T-helper 2 cell treated with Interferon-gamma antibody and Interleukin-4, amounts not matched to agents 5 μg/mL and 100 μg/mL, for 36 hours (primary cell): ENCODE measurements around the gene KCNMB1.
A peak's percentile ranks its signal among the peaks of the same experiment; 100 is the strongest.

ENCODE experiments used
- DNase-seq: peaks from one replicate; pipeline ENCODE4 v3.0.0; 2021; ENCODE audit warnings: low spot score
- H3K27ac Mint-ChIP-seq: one replicate; pipeline ENCODE4 v1.8.0; 2021; ENCODE audit warnings: mild to moderate bottlenecking, mixed read lengths
- H3K27me3 Mint-ChIP-seq: one replicate; pipeline ENCODE4 v1.8.0; 2021; ENCODE audit warnings: low read depth, mixed read lengths
- H3K36me3 Mint-ChIP-seq: one replicate; pipeline ENCODE4 v1.8.0; 2021; ENCODE audit warnings: low read depth, mixed read lengths
- H3K4me1 Mint-ChIP-seq: one replicate; pipeline ENCODE4 v1.8.0; 2021; ENCODE audit warnings: low read depth, mixed read lengths
- H3K4me3 Mint-ChIP-seq: one replicate; pipeline ENCODE4 v1.8.0; 2022; ENCODE audit warnings: mild to moderate bottlenecking, moderate library complexity, mixed read lengths
- H3K9me3 Mint-ChIP-seq: one replicate; pipeline ENCODE4 v1.8.0; 2021; ENCODE audit warnings: mixed read lengths

KCNMB1 gene

GRCh38 chr5:170425731-170426130 lies 36.6 kb upstream of the KCNMB1 start:
- no peak overlapping the region for H3K27ac Mint-ChIP-seq
- H3K9me3 Mint-ChIP-seq = no peaks in the 10 kb centered on the region
- no peaks in the 10 kb centered on the region for H3K4me1 Mint-ChIP-seq
- no peaks in the 10 kb centered on the region for H3K36me3 Mint-ChIP-seq
- no peak overlapping the region for H3K4me3 Mint-ChIP-seq
- peaks cover 11% of the 10 kb centered on the region for H3K27me3 Mint-ChIP-seq
- no peak for DNase-seq

GRCh38 chr5:170424629-170425028 lies 35.5 kb upstream of the KCNMB1 start:
- Mint-ChIP-seq H3K4me3 (no peak overlapping the region), H3K27me3 (peaks cover 11% of the 10 kb centered on the region)

DNA sequence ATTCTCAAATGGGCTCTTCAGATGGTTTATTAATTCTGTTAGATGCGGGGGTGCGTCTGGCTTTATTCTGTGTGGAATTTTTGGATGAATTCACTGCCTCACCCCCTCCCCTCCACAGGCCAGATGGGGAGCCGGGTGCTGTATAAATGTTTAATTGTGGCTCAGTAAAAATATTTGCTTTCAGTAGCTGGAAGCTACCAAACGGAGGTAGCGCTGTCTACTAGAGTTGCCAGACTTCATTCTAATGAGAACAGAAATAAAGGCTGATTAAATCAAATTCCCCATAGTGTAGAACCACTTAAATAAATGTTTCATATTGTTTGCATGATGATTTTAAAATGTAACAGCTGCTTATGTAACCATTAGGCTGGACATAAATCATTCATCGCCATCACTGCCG lies 34.5 kb upstream of the KCNMB1 start:
- no peaks in the 10 kb centered on the region for H3K36me3 Mint-ChIP-seq
- DNase-seq = no peak
- H3K9me3 Mint-ChIP-seq = no peaks in the 10 kb centered on the region
- H3K4me3 Mint-ChIP-seq = no peak overlapping the region
- H3K4me1 Mint-ChIP-seq = no peaks in the 10 kb centered on the region
- H3K27me3 Mint-ChIP-seq = peaks cover 11% of the 10 kb centered on the region
- no peak overlapping the region for H3K27ac Mint-ChIP-seq

More at GRCh38 chr5:170424629-170425028, 35.5 kb upstream of the KCNMB1 start:
- Mint-ChIP-seq H3K4me1 (no peaks in the 10 kb centered on the region), H3K9me3 (no peaks in the 10 kb centered on the region), H3K27ac (no peak overlapping the region), H3K36me3 (no peaks in the 10 kb centered on the region)
- no peak for DNase-seq

DNA sequence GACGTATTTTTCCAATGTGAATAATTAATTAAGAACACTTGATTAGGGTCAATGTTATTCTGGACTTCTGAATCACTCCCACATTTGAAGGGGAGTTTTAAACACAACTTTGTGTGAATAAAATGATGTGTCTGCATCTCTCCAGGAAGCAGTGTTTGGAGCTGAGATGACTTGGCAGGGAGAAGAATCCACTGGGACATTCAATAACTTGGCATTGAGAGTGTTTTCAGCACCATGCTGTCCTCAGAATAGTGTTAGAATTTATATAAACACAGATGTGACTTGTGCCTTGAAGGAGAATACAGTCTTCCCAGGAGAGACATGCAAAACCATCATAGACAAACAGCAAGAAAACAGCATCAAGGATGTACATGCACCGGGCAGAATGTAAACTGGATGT lies 32.7 kb upstream of the KCNMB1 start:
- no peak for DNase-seq
- H3K36me3 Mint-ChIP-seq = no peaks in the 10 kb centered on the region
- no peaks in the 10 kb centered on the region for H3K9me3 Mint-ChIP-seq
- peaks cover 16% of the 10 kb centered on the region for H3K27me3 Mint-ChIP-seq
- H3K4me3 Mint-ChIP-seq = no peak overlapping the region
- H3K4me1 Mint-ChIP-seq = no peaks in the 10 kb centered on the region
- no peak overlapping the region for H3K27ac Mint-ChIP-seq

- Mint-ChIP-seq H3K27me3 (peaks cover 16% of the 10 kb centered on the region), H3K9me3 (no peaks in the 10 kb centered on the region), H3K27ac (no peak overlapping the region), H3K4me1 (peaks cover 1% of the 10 kb centered on the region), H3K36me3 (no peaks in the 10 kb centered on the region), H3K4me3 (no peak overlapping the region)
- DNase-seq = peak; percentile 37
Measured at GRCh38 chr5:170420806-170421412, 31.7 kb upstream of the KCNMB1 start.

DNA sequence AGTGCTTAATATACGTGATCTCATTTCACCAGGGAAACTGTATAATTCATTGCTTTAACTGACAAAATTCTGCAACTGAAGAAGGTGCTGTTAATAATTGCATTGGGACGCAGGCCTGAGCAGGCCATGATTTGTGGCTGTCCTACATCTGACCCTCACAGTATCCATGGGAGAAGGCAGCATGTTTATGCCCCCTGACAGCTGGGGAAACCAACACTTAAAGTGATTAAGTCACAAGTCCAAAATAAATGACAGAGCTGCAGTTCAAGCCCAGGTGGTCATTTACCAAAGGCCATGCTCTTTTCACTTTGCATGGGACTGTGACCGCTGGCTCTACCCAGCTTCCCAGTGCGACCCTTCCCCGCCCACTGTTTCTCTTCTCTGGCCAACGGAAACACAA lies 30.5 kb upstream of the KCNMB1 start:
- no peak overlapping the region for H3K27ac Mint-ChIP-seq
- H3K9me3 Mint-ChIP-seq = no peaks in the 10 kb centered on the region
- no peak overlapping the region for H3K4me3 Mint-ChIP-seq
- no peaks in the 10 kb centered on the region for H3K36me3 Mint-ChIP-seq
- DNase-seq = no peak
- peaks cover 1% of the 10 kb centered on the region for H3K4me1 Mint-ChIP-seq
- peaks cover 14% of the 10 kb centered on the region for H3K27me3 Mint-ChIP-seq

GRCh38 chr5:170418736-170419135 lies 29.6 kb upstream of the KCNMB1 start:
- H3K9me3 Mint-ChIP-seq = no peaks in the 10 kb centered on the region
- no peak overlapping the region for H3K4me3 Mint-ChIP-seq
- peaks cover 1% of the 10 kb centered on the region for H3K4me1 Mint-ChIP-seq
- no peaks in the 10 kb centered on the region for H3K36me3 Mint-ChIP-seq
- H3K27ac Mint-ChIP-seq = no peak overlapping the region
- peaks cover 12% of the 10 kb centered on the region for H3K27me3 Mint-ChIP-seq
- DNase-seq = no peak

GRCh38 chr5:170416526-170416925 lies 27.4 kb upstream of the KCNMB1 start:
- Mint-ChIP-seq H3K4me3 (no peak overlapping the region), H3K4me1 (peaks cover 1% of the 10 kb centered on the region), H3K36me3 (no peaks in the 10 kb centered on the region), H3K27ac (no peak overlapping the region), H3K9me3 (no peaks in the 10 kb centered on the region), H3K27me3 (peaks cover 7% of the 10 kb centered on the region)
- no peak for DNase-seq

DNA sequence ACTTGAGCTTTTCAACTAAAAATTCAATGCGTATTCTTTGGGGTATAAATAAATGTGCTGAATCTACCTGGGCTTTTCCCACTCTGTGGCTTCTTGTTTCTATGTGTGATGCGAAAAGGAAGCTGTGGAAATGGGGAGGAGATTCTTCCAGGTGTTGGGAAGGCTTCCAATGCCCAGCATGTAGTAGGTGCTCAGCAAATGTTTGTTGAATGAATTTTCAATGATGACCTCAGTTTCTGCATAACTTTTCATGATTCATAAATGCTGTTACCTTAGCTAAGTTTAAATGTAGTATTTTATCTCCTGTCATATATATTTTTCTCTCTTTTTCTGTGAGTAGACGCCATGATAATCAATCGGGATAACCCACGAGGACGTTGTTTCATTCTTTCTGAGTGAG lies 25.6 kb upstream of the KCNMB1 start:
- Mint-ChIP-seq H3K36me3 (no peaks in the 10 kb centered on the region), H3K9me3 (no peaks in the 10 kb centered on the region), H3K4me1 (peaks cover 1% of the 10 kb centered on the region), H3K27me3 (peaks cover 7% of the 10 kb centered on the region), H3K4me3 (no peak overlapping the region), H3K27ac (no peak overlapping the region)
- DNase-seq = no peak

DNA sequence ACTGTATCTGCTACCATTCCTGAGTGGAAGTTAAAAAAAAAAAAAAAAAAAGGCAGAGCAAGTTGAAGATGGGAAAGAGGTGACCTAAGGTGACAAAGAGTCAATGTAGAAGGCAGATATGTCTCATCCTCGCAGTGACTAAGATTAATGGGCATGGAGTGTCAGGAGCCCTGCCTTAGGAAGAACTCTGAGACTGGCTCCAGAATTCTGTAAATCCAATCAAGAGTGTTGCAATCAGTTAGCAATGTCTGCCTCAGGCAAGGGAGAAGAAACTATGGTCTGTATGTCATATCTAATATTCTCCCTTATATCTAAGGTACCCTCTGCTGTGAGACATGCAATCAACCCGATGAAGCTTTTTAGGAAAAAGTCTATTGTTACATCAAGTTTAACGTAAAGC lies 24.7 kb upstream of the KCNMB1 start:
- no peak overlapping the region for H3K27ac Mint-ChIP-seq
- peaks cover 1% of the 10 kb centered on the region for H3K4me1 Mint-ChIP-seq
- no peaks in the 10 kb centered on the region for H3K36me3 Mint-ChIP-seq
- no peak overlapping the region for H3K4me3 Mint-ChIP-seq
- H3K9me3 Mint-ChIP-seq = no peaks in the 10 kb centered on the region
- no peak for DNase-seq
- peaks cover 7% of the 10 kb centered on the region for H3K27me3 Mint-ChIP-seq

DNA sequence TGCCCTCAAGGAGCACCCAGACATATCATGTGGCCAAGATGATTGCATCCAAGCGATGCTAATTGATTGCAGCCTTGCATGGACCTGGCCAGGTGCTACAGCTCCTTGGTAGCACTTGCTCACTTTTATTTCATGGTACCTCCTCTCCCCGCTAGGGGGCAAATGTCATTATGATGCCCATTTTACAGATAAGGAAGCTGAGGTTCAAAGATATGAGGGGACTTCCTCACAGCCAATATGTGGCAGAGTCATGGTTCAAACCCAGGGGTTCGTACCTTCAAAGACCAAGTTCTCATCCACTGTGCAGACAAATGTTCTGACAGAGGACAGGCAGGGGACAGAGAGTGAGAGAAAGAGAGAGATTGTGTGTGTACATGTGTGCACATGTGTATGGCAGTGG lies 21.9 kb upstream of the KCNMB1 start:
- H3K36me3 Mint-ChIP-seq = no peaks in the 10 kb centered on the region
- DNase-seq = no peak
- H3K4me3 Mint-ChIP-seq = no peak overlapping the region
- H3K27ac Mint-ChIP-seq = no peak overlapping the region
- H3K27me3 Mint-ChIP-seq = peaks cover 16% of the 10 kb centered on the region
- H3K4me1 Mint-ChIP-seq = no peaks in the 10 kb centered on the region
- no peaks in the 10 kb centered on the region for H3K9me3 Mint-ChIP-seq

GRCh38 chr5:170410401-170410800 lies 21.2 kb upstream of the KCNMB1 start:
- DNase-seq = no peak
- Mint-ChIP-seq H3K27ac (no peak overlapping the region), H3K27me3 (peaks cover 16% of the 10 kb centered on the region), H3K4me1 (no peaks in the 10 kb centered on the region), H3K36me3 (no peaks in the 10 kb centered on the region), H3K9me3 (no peaks in the 10 kb centered on the region), H3K4me3 (no peak overlapping the region)

- H3K27me3 Mint-ChIP-seq = peaks cover 16% of the 10 kb centered on the region
- no peaks in the 10 kb centered on the region for H3K36me3 Mint-ChIP-seq
- H3K4me1 Mint-ChIP-seq = no peaks in the 10 kb centered on the region
- no peak overlapping the region for H3K27ac Mint-ChIP-seq
- H3K4me3 Mint-ChIP-seq = no peak overlapping the region
- no peak for DNase-seq
- H3K9me3 Mint-ChIP-seq = no peaks in the 10 kb centered on the region
Measured at GRCh38 chr5:170408877-170409660, 19.9 kb upstream of the KCNMB1 start.

DNA sequence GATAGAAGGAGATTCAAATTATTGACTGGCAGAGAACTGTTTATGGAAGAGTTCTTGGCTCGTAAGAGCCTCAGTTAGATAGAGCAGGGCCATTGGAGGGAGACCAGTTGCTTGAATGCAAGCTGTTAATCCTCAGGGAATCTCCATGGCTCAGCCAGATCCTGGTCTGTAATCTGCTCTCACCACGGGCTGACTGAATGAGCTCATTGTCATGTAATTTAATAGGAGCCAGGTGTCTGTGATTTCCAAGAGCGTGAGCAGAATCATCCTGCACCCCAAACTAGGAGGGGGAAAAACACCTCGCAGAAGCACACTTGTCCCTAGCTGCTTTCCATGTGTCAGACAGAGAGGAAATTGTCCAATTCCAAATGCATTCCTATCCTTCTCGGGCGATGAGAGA lies 19.1 kb upstream of the KCNMB1 start:
- DNase-seq = no peak
- Mint-ChIP-seq H3K36me3 (no peaks in the 10 kb centered on the region), H3K4me1 (no peaks in the 10 kb centered on the region), H3K27ac (no peak overlapping the region), H3K9me3 (no peaks in the 10 kb centered on the region), H3K27me3 (peaks cover 16% of the 10 kb centered on the region), H3K4me3 (no peak overlapping the region)

DNA sequence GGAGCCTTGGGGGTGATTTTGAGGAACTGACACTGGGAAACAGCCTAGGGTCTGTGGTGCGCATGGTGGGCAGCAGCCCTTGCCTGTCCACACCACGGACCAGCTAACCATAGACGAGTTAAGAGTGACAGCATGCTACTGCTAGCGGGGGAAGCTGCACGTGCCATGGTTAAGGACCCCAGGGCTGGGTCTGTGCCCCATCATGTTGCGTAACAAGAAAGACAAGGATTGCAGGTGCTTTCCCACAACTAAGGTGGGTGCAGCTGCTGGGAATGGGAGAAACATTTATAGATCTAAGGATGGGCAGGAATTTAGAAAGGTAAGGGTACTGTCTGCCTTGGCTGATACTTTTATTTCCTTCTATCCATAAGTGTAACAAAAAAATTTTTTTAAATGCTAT lies 17.9 kb upstream of the KCNMB1 start:
- Mint-ChIP-seq H3K4me1 (no peaks in the 10 kb centered on the region), H3K27me3 (peaks cover 16% of the 10 kb centered on the region), H3K27ac (no peak overlapping the region), H3K9me3 (no peaks in the 10 kb centered on the region), H3K36me3 (no peaks in the 10 kb centered on the region), H3K4me3 (no peak overlapping the region)
- no peak for DNase-seq
